HepG2 (cell line): ENCODE measurements around the gene CBLB. TPM values are rescaled to one million over a fixed set of nuclear protein-coding genes. Genes with fewer than 3 reads are reported as not detected.

Source experiments
- AKAP8 ChIP-seq: sonication (generic); formaldehyde crosslinking; IDR thresholded peaks from 2 replicates; pipeline ENCODE4 v1.5.1; 2020; ENCODE audit warnings: mild to moderate bottlenecking, missing genetic modification reagents
- ARNT2 ChIP-seq: sonication (generic); formaldehyde crosslinking; IDR thresholded peaks from 2 replicates; pipeline ENCODE4 v1.8.0; 2022; ENCODE audit warnings: mild to moderate bottlenecking, low read depth, missing genetic modification reagents, moderate library complexity
- ATF4 ChIP-seq, 2 experiments: fragments of 450-650 bp in 1 of 2; sonication (generic) in 1 of 2; formaldehyde crosslinking; IDR thresholded peaks; 2 replicates each; pipeline versions ENCODE4 v1.5.0 to v1.8.0; 2020 to 2022; ENCODE audit warnings: mild to moderate bottlenecking in 1 of 2, missing genetic modification reagents in 1 of 2
- BCL3 ChIP-seq: sonication (generic); formaldehyde crosslinking; IDR thresholded peaks from 2 replicates; pipeline ENCODE4 v1.5.1; 2020; ENCODE audit warnings: mild to moderate bottlenecking, missing genetic modification reagents, moderate library complexity
- CBX5 ChIP-seq: sonication (generic); formaldehyde crosslinking; IDR thresholded peaks from 2 replicates; pipeline ENCODE4 v1.4.0; 2020; ENCODE audit warnings: missing genetic modification reagents, borderline replicate concordance
- CENPBD1 ChIP-seq: sonication (generic); formaldehyde crosslinking; IDR thresholded peaks from 2 replicates; pipeline ENCODE4 v1.8.0; 2022; ENCODE audit warnings: missing genetic modification reagents, low read depth, mild to moderate bottlenecking, borderline replicate concordance
- CERS6 ChIP-seq: sonication (generic); formaldehyde crosslinking; IDR thresholded peaks from 2 replicates; pipeline ENCODE4 v1.5.0; 2020; ENCODE audit warnings: missing genetic modification reagents
- HOXD1 ChIP-seq: sonication (generic); formaldehyde crosslinking; IDR thresholded peaks from 2 replicates; pipeline ENCODE4 v1.5.0; 2020; ENCODE audit warnings: missing genetic modification reagents
- JUND ChIP-seq: sonication (generic); formaldehyde crosslinking; IDR thresholded peaks from 2 replicates; pipeline ENCODE4 v1.8.0; 2022; ENCODE audit warnings: mild to moderate bottlenecking, missing genetic modification reagents
- NFE2L1 ChIP-seq: sonication (generic); formaldehyde crosslinking; IDR thresholded peaks from 2 replicates; pipeline ENCODE4 v1.4.0; 2020; ENCODE audit warnings: missing genetic modification reagents, mild to moderate bottlenecking, borderline replicate concordance
- PLSCR1 ChIP-seq: sonication (generic); formaldehyde crosslinking; IDR thresholded peaks from 2 replicates; pipeline ENCODE4 v1.5.0; 2020; ENCODE audit warnings: missing genetic modification reagents, mild to moderate bottlenecking, borderline replicate concordance
- POLR2AphosphoS2 ChIP-seq: IDR thresholded peaks from 2 replicates; pipeline ENCODE4 v1.6.1; 2011; ENCODE audit warnings: low read depth, low read length, improper control_type of control experiment
- RXRB ChIP-seq: IDR thresholded peaks from 2 replicates; pipeline ENCODE4 v1.6.1; 2016; ENCODE audit warnings: borderline replicate concordance, missing genetic modification reagents, missing compliant biosample characterization
- SP2 ChIP-seq: sonication (generic); formaldehyde crosslinking; IDR thresholded peaks from 2 replicates; pipeline ENCODE4 v1.5.1; 2020; ENCODE audit warnings: mild to moderate bottlenecking, missing genetic modification reagents
- SRF ChIP-seq: IDR thresholded peaks from 2 replicates; pipeline ENCODE4 v1.6.1; 2011; ENCODE audit warnings: mild to moderate bottlenecking, low read depth, low read length, moderate library complexity
- SRY ChIP-seq: sonication (generic); formaldehyde crosslinking; IDR thresholded peaks from 2 replicates; pipeline ENCODE4 v1.8.0; 2022; ENCODE audit warnings: mild to moderate bottlenecking, missing genetic modification reagents
- ZBTB38 ChIP-seq: sonication (generic); formaldehyde crosslinking; IDR thresholded peaks from 2 replicates; pipeline ENCODE4 v1.5.1; 2020; ENCODE audit warnings: mild to moderate bottlenecking, missing genetic modification reagents
- ZNF205 ChIP-seq: IDR thresholded peaks from 2 replicates; pipeline ENCODE4 v1.6.1; 2018; ENCODE audit warnings: missing biosample characterization, missing genetic modification reagents
- ZNF414 ChIP-seq: sonication (generic); formaldehyde crosslinking; IDR thresholded peaks from 2 replicates; pipeline ENCODE4 v1.5.0; 2020; ENCODE audit warnings: missing genetic modification reagents
- ZNF503 ChIP-seq: sonication (generic); formaldehyde crosslinking; IDR thresholded peaks from 2 replicates; pipeline ENCODE4 v1.4.0; 2020; ENCODE audit warnings: missing genetic modification reagents
- ZNF577 ChIP-seq: sonication (generic); formaldehyde crosslinking; IDR thresholded peaks from 2 replicates; pipeline ENCODE4 v1.4.0; 2020; ENCODE audit warnings: mild to moderate bottlenecking, low read depth, missing genetic modification reagents, borderline replicate concordance
- polyA plus RNA-seq, 8 experiments: library from polyadenylated mRNA; depleted of rRNA in 3 of 8; stranded (reverse) in 7 of 8; unstranded in 1 of 8; fragments of >200 nt; fragmentation: Illumina TruSeq in 4 of 8; extraction: Trizol in 4 of 8; gene quantifications; 2 replicates each; pipeline versions ENCODE4 v1.2.1 to v1.2.3, GENCODE V29; 2011 to 2016; ENCODE audit warnings: low read depth in 4 of 8, missing spikeins in 1 of 8, mixed read lengths in 1 of 8; ENCODE audit not compliant: insufficient read depth in 1 of 8
- total RNA-seq, 5 experiments: library from RNA; depleted of rRNA; stranded (reverse); fragments of >200 nt; fragmentation: Illumina TruSeq; extraction: Trizol; gene quantifications; 2 replicates each; pipeline ENCODE4 v1.2.3, GENCODE V29; 2016; ENCODE audit warnings: low read depth in 1 of 5

Gene CBLB
- total and polyA plus RNA-seq, 2 of the 13 experiments (the other 11 are each of a cell fraction or from before 2014, with no cell fraction given): 9.8 to 16.4 TPM

GRCh38 chr3:105868742-105869530 lies at the start of gene CBLB (continued):
- TF ChIP-seq NFE2L1 (CRISPR knock-in tag) (no peak), CENPBD1 (CRISPR knock-in tag) (no peak), ZNF577 (CRISPR knock-in tag) (no peak), JUND (no peak), SP2 (CRISPR knock-in tag) (peak; percentile 94), ATF4 (CRISPR knock-in tag; IDR thresholded peaks at IDR 0.05) (peak in 1 of 2 experiments; percentile 58; a peak in 1 of 4 replicates), AKAP8 (CRISPR knock-in tag) (0 out of 2 replicates have a peak, but pooled peaks have one; percentile 33), HOXD1 (CRISPR knock-in tag) (peak; percentile 79; the same call in 1 of the 2 replicates), POLR2AphosphoS2 (no peak), ZNF205 (CRISPR knock-in tag) (no peak), ZBTB38 (CRISPR knock-in tag) (0 out of 2 replicates have a peak, but pooled peaks have one; percentile 22), SRY (0 out of 2 replicates have a peak, but pooled peaks have one; percentile 55), PLSCR1 (CRISPR knock-in tag) (no peak), ZNF414 (peak; percentile 48; the same call in 1 of the 2 replicates), BCL3 (CRISPR knock-in tag) (no peak), CERS6 (no peak), ZNF503 (peak; percentile 37; the same call in 1 of the 2 replicates), ARNT2 (CRISPR knock-in tag) (peak; percentile 44; the same call in 1 of the 2 replicates), RXRB (CRISPR knock-in tag) (peak; percentile 21; the same call in 1 of the 2 replicates), SRF (no peak), CBX5 (CRISPR knock-in tag) (no peak)
